Lower leg skin (tissue), 3 donors: Measurements from ENCODE around the gene ZNF593.

Experiments used
- CTCF ChIP-seq, 3 donors: fragments of 450-650 bp; IDR thresholded peaks; one replicate each; pipeline ENCODE4 v1.5.1; 2016; ENCODE audit warnings: antibody characterized with exemption in 3 of 3, mild to moderate bottlenecking in 3 of 3, moderate library complexity in 2 of 3
- POLR2A ChIP-seq, 2 donors: fragments of 450-650 bp; IDR thresholded peaks; one replicate each; pipeline ENCODE4 v1.6.1; 2016 to 2017; ENCODE audit warnings: antibody characterized with exemption in 2 of 2, mild to moderate bottlenecking in 1 of 2, moderate library complexity in 1 of 2

GRCh38 chr1:26175346-26175745 is 5.6 kb downstream of the ZNF593 start:
- TF ChIP-seq POLR2A (IDR thresholded peaks at IDR 0.05) (no peak), CTCF (IDR thresholded peaks at IDR 0.05) (no peak)
